Tibial artery (tissue), 4 donors: ENCODE data around the gene P2RY8.

Experiments
- DNase-seq, 2 donors: peaks; one replicate each; pipeline ENCODE4 v3.0.0-alpha.2; 2019
- H3K27ac ChIP-seq, 2 donors: fragments of 200-600 bp; sonication (generic) in 1 of 2; 1 replicate in 1 of 2; 2 replicates in 1 of 2; pipeline ENCODE4 v1.5.1; 2018 to 2019; ENCODE audit warnings: mild to moderate bottlenecking in 1 of 2
- H3K27me3 ChIP-seq, 2 donors: fragments of 200-600 bp; sonication (generic) in 1 of 2; one replicate each; pipeline versions ENCODE4 v1.5.1 to v1.6.0; 2016 to 2019
- H3K36me3 ChIP-seq, 3 donors: fragments of 200-600 bp; sonication (generic) in 2 of 3; one replicate each; pipeline ENCODE4 v1.5.1; 2016 to 2019; ENCODE audit warnings: mild to moderate bottlenecking in 2 of 3
- H3K4me1 ChIP-seq, 4 donors: fragments of 200-600 bp; sonication (generic) in 2 of 4; 1 replicate in 3 of 4; 2 replicates in 1 of 4; pipeline ENCODE4 v1.5.1; 2016 to 2019
- H3K4me3 ChIP-seq, 2 donors: fragments of 200-600 bp; sonication (generic) in 1 of 2; 1 replicate in 1 of 2; 2 replicates in 1 of 2; pipeline ENCODE4 v1.5.1; 2018 to 2019; ENCODE audit warnings: mild to moderate bottlenecking in 2 of 2
- H3K9me3 ChIP-seq, 3 donors: fragments of 200-600 bp; sonication (generic) in 1 of 3; one replicate each; pipeline ENCODE4 v1.5.1; 2016 to 2019
- intact Hi-C: fragments of 100-400 bp; cut with DNase I; formaldehyde crosslinking; loops from one replicate; pipeline ENCODE4 v1.15.0; 2023; ENCODE audit warnings: low total_unique reads
- TF ChIP-seq, protein P1 (sequence below), 2 experiments: fragments of 200-600 bp in 1 of 2; fragments of 450-650 bp in 1 of 2; IDR thresholded peaks; one replicate each; pipeline ENCODE4 v1.5.1; 2017 to 2019; ENCODE audit warnings: antibody characterized with exemption in 2 of 2, mild to moderate bottlenecking in 1 of 2, moderate library complexity in 1 of 2

P2RY8 gene

DNA sequence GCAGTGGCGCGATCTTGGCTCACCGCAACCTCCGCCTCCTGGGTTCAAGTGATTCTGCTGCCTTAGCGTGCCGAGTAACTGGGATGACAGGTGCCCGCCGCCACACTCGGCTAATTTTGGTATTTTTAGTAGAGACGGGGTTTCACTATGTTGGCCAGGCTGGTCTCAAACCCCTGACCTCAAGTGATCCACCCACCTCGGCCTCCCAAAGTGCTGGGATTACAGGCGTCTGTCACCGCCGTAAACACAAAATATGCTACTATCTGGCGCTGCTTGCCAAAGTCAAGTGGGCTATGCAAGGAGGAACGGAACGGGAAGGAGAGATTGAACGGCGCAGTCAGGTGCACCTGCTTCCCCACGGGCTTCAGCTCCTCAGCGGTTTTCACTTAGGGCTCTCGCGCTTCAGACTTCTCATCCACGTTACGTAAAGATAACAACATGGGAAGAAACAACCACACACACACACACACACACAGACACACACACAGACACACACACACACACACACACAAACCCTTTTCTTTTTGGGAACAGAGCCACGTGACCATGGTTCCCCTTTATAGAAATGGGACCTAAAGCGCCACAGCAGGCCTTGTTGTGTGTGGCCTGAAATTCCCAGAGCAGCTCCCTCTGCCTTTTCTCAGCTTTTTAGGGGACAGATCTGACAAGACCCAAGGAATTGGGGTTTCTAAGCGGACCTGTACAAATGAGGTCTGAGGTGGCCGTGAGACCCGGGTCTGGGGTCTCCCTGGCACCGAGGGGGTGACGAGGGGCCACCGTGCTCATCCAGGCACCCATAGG lies 1.5 kb downstream of the P2RY8 start:
- no peak overlapping the region for H3K27ac ChIP-seq
- no peaks in the 10 kb centered on the region for H3K36me3 ChIP-seq
- no peaks in the 10 kb centered on the region for H3K4me1 ChIP-seq
- peak overlapping the region; percentile 29 to 43 for H3K4me3 ChIP-seq
- TF ChIP-seq, protein P1, sequence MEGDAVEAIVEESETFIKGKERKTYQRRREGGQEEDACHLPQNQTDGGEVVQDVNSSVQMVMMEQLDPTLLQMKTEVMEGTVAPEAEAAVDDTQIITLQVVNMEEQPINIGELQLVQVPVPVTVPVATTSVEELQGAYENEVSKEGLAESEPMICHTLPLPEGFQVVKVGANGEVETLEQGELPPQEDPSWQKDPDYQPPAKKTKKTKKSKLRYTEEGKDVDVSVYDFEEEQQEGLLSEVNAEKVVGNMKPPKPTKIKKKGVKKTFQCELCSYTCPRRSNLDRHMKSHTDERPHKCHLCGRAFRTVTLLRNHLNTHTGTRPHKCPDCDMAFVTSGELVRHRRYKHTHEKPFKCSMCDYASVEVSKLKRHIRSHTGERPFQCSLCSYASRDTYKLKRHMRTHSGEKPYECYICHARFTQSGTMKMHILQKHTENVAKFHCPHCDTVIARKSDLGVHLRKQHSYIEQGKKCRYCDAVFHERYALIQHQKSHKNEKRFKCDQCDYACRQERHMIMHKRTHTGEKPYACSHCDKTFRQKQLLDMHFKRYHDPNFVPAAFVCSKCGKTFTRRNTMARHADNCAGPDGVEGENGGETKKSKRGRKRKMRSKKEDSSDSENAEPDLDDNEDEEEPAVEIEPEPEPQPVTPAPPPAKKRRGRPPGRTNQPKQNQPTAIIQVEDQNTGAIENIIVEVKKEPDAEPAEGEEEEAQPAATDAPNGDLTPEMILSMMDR (IDR thresholded peaks at IDR 0.05): no peak
- no peaks in the 10 kb centered on the region for H3K9me3 ChIP-seq
- intact Hi-C loops: no loop called here
- peaks cover 0 to 3% of the 10 kb centered on the region in 2 donors for H3K27me3 ChIP-seq
- DNase-seq: peak in 1 of 2 donors; percentile 62

DNA sequence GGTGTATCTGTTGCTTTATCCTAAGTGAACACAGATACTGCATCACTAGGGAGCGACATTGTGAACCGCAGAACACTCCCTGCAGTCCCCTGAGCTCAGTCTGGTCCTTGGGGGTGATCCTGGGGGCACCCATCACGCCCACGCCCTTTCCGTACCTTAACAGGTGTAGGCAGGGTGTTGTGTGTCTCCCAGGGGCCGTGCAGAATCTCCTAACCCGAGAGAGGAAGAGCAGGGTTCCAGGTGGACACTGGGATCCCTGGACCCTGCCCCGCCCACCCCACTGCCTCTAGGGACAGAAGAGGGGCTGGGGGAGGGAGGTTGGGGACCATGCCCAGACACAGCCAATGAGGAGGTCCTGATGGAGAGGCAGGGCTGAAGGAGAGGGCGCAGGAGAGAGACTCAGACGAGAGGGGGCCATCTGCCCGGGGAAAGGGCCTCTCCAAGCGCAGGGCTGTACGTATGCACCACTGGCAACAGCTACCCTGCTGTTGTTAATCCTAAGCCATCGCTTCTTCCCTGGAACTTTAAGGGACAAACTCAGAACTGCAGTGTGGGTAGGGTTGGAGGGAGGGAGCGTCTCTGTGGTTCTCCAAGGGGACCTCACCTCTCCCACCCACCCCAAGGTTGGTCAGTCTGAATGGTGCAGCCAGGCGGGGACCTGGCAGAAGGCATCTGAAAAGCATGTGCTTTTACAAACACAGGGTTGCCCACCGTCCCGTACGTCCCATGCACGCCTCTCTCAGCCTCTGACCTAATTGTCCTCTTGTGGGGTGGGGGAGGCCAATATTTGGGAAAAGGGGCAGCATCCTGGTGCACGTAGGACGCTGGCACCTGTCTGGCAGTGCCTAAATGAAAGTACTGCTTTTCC lies 2.5 kb downstream of the P2RY8 start:
- TF ChIP-seq, protein P1 (IDR thresholded peaks at IDR 0.05): no peak
- Histone ChIP-seq H3K4me3 (peak overlapping the region in 1 of 2 donors; percentile 43), H3K9me3 (no peaks in the 10 kb centered on the region), H3K27ac (no peak overlapping the region), H3K4me1 (no peaks in the 10 kb centered on the region), H3K36me3 (no peaks in the 10 kb centered on the region), H3K27me3 (peaks cover 0 to 3% of the 10 kb centered on the region in 2 donors)
- DNase-seq: peak in 1 of 2 donors; percentile 62
- intact Hi-C loops: no loop called here

DNA sequence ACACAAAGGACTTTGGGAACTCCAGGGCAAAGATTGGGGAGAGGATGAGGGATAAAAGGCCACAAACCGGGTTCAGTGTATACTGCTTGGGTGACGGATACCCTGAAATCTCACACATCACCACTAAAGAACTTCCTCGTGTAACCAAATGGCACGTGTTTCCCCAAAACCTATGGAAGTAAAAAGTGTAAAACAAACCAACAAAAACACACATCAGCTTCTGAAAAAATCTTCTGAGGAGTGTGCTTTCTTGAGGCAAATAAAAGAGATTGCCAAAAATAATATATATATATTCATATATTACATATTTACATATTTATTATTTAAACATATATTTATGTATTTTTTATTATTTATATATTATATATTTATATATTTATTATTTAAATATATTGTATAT lies 3.9 kb downstream of the P2RY8 start:
- TF ChIP-seq, protein P1 (IDR thresholded peaks at IDR 0.05): no peak
- Histone ChIP-seq H3K9me3 (no peaks in the 10 kb centered on the region), H3K4me1 (no peaks in the 10 kb centered on the region), H3K4me3 (no peak overlapping the region), H3K27ac (no peak overlapping the region), H3K36me3 (no peaks in the 10 kb centered on the region), H3K27me3 (peaks cover 0 to 3% of the 10 kb centered on the region in 2 donors)
- intact Hi-C loops: no loop called here
- DNase-seq: no peak

DNA sequence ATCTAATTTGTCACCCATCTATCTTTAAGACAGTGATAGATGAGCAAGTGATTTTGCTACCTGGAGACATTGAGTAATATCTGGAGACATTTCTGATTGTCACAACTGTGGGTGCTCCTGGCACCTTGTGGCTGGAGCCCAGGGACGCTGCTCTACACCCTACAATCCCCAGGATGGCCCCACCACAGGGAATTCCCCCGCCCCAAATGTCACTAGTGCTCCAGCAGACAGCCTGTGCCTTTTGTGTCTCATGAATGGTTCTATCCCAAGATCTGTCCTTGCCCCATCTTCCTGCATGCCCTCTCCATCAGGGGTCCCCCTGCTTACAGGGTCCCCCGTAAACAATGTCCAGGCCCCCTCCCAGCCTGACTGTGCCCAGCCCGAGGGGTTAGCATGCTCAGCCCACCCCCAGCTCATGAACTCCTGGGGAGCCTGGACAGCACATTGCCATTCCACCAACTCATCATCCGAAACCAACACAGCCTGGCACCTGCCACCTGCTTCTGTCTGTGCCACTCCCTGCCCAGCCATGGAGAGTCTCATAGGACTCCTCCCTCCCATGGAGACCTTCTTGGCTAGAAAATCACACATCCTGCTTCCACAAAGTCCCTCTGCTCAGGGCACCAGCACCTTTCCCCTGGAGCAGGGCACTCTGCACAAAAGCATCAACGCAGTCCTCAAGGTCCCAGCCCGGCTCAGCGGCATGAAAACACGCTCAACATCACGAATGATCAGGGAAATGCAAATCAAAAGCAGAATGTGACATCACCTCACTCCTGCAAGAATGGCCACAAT lies 5.7 kb downstream of the P2RY8 start:
- intact Hi-C loops: no loop called here
- Histone ChIP-seq H3K27me3 (peaks cover 0 to 3% of the 10 kb centered on the region in 2 donors), H3K4me3 (no peak overlapping the region), H3K4me1 (no peaks in the 10 kb centered on the region), H3K36me3 (no peaks in the 10 kb centered on the region), H3K9me3 (no peaks in the 10 kb centered on the region), H3K27ac (no peak overlapping the region)
- TF ChIP-seq, protein P1 (IDR thresholded peaks at IDR 0.05): no peak
- peak in 1 of 2 donors; percentile 34 for DNase-seq

DNA sequence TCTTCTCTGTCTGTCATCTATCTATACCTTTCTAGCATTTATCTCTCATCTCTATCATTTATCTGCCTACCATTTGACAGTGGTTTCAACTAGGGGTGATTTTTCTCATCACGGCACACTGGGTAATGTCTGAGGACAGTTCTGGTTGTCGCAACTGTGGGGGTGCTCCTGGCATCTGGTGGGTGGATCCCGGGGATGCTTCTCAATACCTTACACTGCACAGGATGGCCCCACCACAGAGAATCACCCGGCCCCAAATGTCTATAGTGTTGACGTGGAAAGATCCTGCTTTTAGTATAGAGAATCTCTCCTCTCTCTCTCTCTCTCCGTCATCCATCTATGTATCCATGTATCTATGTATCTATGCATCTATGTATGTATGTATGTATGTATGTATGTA lies 7.2 kb downstream of the P2RY8 start:
- Histone ChIP-seq H3K4me1 (no peaks in the 10 kb centered on the region), H3K27me3 (peaks cover 0 to 3% of the 10 kb centered on the region in 2 donors), H3K36me3 (no peaks in the 10 kb centered on the region), H3K4me3 (no peak overlapping the region), H3K9me3 (no peaks in the 10 kb centered on the region), H3K27ac (no peak overlapping the region)
- TF ChIP-seq, protein P1 (IDR thresholded peaks at IDR 0.05): no peak
- intact Hi-C loops: no loop called here
- no peak for DNase-seq
